ENCODE data around the gene CIB2.

GRCh38 chr15:78065973-78066946 lies 65.0 kb downstream of the CIB2 start:
- TF ChIP-seq CTCF (IDR thresholded peaks at IDR 0.05; ENCODE audit: low read depth, low read length) (no peak), EZH2phosphoT487 (IDR thresholded peaks at IDR 0.05; ENCODE audit: low read depth) (no peak)
